C4-2B (cell line): ENCODE measurements around the gene RAB11FIP4.

ENCODE experiments used
- H3K27ac ChIP-seq: fragments of 450-650 bp; 2 replicates; pipeline ENCODE4 v1.5.1; 2017
- ZFX ChIP-seq: fragments of 450-650 bp; IDR thresholded peaks from 2 replicates; pipeline ENCODE4 v1.6.1; 2017
- TF ChIP-seq, protein P1 (sequence below): fragments of 450-650 bp; conservative IDR thresholded peaks from 2 replicates; pipeline ENCODE4 v1.5.1; 2017; ENCODE audit warnings: mild to moderate bottlenecking

RAB11FIP4 gene

DNA sequence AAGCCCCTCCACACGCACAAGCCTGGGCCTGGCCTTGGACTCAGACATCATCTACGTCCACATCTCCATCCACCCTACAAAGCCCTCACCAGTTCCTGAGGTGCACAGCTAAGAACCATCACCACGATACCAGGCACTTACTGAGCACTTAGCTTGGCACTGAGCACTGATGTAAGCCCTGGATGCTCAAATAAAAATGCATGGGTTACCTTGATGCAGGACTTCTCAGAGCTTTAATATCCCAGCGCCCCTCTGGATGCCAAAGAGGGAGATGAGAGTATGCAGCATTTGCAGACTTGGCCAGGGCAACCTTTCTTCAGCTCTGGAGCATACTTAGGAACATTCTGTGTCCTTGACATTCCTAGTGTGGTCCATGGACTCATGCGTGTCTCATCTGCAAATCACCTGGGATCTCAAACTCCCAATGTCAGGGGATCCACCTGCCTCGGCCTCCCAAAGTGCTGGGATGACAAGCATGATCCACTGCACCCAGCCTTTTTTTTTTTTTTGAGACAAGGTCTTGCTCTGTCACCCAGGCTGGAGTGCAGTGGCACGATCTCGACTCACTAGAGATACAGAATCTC, 69.8 kb downstream of the RAB11FIP4 start:
- TF ChIP-seq, protein P1, sequence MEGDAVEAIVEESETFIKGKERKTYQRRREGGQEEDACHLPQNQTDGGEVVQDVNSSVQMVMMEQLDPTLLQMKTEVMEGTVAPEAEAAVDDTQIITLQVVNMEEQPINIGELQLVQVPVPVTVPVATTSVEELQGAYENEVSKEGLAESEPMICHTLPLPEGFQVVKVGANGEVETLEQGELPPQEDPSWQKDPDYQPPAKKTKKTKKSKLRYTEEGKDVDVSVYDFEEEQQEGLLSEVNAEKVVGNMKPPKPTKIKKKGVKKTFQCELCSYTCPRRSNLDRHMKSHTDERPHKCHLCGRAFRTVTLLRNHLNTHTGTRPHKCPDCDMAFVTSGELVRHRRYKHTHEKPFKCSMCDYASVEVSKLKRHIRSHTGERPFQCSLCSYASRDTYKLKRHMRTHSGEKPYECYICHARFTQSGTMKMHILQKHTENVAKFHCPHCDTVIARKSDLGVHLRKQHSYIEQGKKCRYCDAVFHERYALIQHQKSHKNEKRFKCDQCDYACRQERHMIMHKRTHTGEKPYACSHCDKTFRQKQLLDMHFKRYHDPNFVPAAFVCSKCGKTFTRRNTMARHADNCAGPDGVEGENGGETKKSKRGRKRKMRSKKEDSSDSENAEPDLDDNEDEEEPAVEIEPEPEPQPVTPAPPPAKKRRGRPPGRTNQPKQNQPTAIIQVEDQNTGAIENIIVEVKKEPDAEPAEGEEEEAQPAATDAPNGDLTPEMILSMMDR = no peak
- TF ChIP-seq ZFX = no peak
- no peak overlapping the region for H3K27ac ChIP-seq

DNA sequence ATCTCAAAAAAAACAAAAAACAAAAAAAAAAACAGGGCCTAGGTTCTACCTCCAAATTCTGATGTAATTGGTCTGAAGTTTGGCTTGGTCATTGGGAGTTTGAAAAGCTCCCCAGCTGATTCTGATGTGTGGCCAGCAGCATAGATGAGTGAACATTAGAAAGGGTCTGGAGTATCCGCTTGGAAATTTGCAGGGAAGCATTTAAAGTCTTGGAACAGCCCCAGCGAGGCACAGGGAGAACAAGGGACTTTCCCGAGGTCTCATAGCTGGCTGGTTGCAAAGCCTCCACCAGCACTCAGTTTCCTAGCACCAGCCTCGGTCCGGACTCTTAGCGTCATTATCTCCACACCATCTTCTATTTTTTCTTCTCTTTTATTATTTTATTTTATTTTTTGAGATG, 70.8 kb downstream of the RAB11FIP4 start:
- no peak for TF ChIP-seq ZFX
- TF ChIP-seq, protein P1 = no peak

DNA sequence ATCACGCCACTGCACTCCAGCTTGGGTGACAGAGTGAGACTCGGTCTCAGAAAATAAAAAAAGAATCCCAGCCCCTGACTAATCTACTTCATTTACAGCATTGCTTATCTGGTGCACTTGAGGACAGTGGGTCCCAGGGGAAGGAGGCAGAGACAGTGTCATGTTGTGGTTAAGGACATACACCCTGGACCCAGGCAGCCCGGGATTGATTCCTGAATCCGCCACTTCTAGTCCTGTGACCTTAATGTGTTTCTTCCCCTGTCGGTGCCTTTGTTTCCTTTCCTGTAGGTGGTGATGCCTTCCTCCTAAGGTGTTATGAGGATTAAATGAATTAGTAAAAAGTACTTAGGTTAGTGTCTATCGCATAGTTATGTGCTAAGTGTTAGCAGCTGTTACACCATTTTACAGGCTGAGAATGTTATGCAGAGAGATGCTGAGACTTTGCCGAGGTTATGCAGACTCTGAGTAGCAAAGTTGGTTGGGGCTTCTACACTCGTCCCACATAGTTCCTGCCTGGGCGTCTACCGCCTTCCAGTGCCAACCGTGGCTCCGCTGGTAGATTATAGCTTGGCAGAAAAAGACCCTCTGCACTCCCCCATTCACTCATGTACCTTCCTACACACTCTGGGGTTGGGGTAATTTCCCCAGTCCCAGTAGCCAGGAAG, 74.8 kb downstream of the RAB11FIP4 start:
- TF ChIP-seq ZFX = no peak
- TF ChIP-seq, protein P1 = no peak
- no peak overlapping the region for H3K27ac ChIP-seq

More for the DNA sequence above, 70.8 kb downstream of the RAB11FIP4 start:
- H3K27ac ChIP-seq = no peak overlapping the region

DNA sequence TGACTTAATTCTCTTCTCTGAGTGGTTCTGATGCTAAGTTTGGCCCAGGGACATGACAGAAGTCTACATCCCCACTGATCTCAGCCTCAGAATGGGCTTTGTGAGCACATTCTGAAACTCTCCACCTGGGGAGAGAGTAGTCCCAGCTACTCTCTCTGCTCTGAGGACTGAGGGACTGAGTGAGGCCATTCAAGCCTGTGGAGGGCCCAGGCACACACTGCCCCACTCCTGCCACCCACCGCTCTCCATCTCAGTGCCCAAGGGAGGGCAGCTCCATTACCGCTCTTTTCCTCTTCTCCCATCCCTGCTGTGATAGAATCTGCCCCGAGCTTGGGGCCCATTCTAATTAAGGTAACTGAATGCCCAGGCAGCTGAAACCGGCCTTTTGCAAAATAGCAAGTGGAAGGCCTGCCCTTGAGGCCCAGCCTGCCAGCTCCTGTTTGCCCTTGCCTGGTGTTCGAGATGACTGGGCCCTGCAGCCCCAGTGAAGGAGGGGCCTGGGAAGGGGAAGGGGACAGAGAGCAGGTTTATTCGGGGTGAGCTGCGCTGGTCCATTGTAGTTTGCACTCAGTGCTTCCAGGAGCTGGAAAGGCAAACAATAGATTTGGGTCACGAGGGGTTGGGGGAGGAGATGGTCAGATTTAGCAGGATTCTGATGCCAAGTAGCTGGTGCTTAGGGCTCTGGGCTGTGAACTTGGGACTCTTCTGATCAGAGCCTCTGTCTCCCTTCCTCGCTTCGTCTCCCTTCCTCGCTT, 76.2 kb downstream of the RAB11FIP4 start:
- H3K27ac ChIP-seq = no peak overlapping the region
- no peak for TF ChIP-seq ZFX
- TF ChIP-seq, protein P1 = no peak

DNA sequence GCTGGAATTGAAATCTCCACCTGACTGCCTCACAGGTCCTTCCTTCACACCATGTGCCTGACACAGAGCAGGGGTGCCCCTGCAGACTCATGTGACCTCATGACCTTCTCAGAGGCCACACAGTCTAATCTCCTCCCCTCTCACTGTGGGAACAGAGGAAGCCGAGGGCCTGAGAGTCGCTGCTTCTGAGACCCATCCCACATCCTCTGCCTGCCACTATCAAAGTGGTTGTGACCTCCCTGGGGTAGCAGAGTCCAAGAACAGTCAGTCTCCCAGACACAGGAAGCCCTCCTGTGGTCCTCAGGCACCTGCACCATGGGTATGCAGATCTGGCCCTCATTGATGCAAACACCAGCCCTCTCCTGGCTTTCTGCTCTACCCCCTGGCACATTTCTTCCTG, 78.5 kb downstream of the RAB11FIP4 start:
- no peak overlapping the region for H3K27ac ChIP-seq
- no peak for TF ChIP-seq ZFX
- TF ChIP-seq, protein P1 = no peak

DNA sequence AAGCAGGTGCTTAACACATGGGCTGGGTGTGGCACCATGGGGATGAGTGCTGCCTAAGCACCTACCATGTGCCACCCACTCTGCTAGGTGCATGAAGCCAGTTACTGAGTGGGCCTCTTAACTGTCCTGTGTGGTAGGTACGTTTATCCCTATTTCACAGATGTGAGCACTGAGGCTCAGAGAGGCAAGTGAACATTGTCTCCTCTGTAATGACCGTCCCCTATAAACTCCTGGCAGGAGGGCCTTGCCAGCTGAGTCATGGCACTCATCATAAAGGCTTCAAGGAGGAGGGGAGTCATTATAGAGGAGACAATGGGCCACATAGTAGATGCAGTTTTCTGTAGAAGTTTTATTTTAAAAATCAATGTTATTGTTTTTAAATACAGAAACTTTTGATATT, 79.1 kb downstream of the RAB11FIP4 start:
- H3K27ac ChIP-seq = no peak overlapping the region
- TF ChIP-seq, protein P1 = no peak
- no peak for TF ChIP-seq ZFX

DNA sequence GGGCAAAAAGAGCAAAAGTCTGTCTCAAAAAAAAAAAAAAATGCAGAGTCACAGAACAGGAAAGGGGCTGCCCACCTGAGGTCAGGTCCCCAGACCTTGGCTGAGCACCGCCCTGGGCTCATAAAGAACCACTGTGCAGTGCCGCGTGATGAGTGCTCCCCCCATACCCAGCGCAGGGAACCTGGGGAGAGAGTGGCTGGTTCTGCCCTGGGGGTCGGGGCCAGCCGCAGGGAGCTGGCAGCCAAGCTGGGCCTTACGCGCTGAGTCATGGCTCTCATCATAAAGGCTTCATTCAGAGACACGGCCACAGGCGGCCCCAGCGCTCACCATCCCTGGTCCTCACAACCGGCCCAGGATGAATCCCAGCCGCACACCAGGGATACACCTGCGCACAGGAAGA, 80.7 kb downstream of the RAB11FIP4 start:
- no peak overlapping the region for H3K27ac ChIP-seq
- TF ChIP-seq ZFX = no peak
